ENCODE results near the gene ARHGEF28.

Gene ARHGEF28, protein sequence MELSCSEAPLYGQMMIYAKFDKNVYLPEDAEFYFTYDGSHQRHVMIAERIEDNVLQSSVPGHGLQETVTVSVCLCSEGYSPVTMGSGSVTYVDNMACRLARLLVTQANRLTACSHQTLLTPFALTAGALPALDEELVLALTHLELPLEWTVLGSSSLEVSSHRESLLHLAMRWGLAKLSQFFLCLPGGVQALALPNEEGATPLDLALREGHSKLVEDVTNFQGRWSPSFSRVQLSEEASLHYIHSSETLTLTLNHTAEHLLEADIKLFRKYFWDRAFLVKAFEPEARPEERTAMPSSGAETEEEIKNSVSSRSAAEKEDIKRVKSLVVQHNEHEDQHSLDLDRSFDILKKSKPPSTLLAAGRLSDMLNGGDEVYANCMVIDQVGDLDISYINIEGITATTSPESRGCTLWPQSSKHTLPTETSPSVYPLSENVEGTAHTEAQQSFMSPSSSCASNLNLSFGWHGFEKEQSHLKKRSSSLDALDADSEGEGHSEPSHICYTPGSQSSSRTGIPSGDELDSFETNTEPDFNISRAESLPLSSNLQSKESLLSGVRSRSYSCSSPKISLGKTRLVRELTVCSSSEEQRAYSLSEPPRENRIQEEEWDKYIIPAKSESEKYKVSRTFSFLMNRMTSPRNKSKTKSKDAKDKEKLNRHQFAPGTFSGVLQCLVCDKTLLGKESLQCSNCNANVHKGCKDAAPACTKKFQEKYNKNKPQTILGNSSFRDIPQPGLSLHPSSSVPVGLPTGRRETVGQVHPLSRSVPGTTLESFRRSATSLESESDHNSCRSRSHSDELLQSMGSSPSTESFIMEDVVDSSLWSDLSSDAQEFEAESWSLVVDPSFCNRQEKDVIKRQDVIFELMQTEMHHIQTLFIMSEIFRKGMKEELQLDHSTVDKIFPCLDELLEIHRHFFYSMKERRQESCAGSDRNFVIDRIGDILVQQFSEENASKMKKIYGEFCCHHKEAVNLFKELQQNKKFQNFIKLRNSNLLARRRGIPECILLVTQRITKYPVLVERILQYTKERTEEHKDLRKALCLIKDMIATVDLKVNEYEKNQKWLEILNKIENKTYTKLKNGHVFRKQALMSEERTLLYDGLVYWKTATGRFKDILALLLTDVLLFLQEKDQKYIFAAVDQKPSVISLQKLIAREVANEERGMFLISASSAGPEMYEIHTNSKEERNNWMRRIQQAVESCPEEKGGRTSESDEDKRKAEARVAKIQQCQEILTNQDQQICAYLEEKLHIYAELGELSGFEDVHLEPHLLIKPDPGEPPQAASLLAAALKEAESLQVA (N-terminal part only)

DNA sequence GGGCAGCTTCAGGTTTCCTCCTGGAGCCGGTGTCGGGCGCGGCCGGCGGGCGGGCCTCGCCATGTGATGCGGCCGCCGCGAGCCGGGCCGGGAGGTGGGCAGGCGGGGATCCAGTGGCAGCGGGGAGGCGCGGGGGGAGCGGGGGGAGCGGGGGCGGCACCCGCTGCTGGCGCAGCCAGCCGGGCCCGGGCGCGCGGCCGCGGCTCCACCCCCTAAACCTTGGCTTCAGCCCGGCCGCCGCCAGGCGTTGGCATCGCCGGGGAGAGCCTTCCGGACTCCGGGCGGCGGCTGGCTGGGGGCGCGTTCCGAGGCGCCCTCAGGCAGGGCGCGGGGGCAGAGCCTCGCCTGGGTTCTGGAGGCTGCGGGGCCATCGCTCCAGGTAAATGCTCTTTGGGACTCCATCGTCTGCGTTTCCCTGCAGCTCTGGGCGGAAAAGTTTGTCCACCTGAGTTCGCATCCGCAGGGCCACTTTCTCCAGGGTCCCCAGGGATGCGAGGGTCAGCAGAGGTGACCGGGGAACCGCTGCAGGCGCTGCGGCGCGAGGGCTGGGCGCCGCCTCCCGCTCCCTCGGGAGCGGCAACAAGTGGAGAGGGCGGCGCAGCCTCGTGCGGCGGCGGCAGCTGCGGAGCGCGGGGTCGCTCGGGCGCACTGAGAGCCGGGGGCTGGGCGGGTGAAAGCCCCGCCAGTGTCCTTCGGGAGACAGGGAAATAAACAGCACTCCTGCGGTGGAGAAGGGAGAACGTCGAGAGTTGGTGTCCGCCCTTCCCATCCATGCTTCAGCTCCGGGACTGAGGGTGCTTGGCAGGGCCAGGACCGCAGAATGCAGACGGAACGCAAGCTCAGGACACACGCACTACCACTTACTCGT lies at the start of gene ARHGEF28:
Gene ARHGEF28 (plus strand): TSS at position 253 of the 868 bp plus-strand sequence. CDS start 58,656 bp downstream, outside the sequence.
- Histone ChIP-seq H3K36me3 (ENCODE audit: control insufficient read depth, insufficient read depth, low read length) (no peaks in the 10 kb centered on the region), H3K27me3 (replicated peaks; ENCODE audit: control insufficient read depth, insufficient read depth, low read length) (no peaks in the 10 kb centered on the region; the same call in 1 of the 2 replicates), H3K4me3 (replicated peaks; ENCODE audit: low read depth, low read length) (peak within 1 kb of the TSS; percentile 63)
- TF ChIP-seq, protein P1, sequence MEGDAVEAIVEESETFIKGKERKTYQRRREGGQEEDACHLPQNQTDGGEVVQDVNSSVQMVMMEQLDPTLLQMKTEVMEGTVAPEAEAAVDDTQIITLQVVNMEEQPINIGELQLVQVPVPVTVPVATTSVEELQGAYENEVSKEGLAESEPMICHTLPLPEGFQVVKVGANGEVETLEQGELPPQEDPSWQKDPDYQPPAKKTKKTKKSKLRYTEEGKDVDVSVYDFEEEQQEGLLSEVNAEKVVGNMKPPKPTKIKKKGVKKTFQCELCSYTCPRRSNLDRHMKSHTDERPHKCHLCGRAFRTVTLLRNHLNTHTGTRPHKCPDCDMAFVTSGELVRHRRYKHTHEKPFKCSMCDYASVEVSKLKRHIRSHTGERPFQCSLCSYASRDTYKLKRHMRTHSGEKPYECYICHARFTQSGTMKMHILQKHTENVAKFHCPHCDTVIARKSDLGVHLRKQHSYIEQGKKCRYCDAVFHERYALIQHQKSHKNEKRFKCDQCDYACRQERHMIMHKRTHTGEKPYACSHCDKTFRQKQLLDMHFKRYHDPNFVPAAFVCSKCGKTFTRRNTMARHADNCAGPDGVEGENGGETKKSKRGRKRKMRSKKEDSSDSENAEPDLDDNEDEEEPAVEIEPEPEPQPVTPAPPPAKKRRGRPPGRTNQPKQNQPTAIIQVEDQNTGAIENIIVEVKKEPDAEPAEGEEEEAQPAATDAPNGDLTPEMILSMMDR (IDR thresholded peaks at IDR 0.05; ENCODE audit: insufficient read depth, low read length, poor library complexity, severe bottlenecking): no peak
- peak; percentile 42 for DNase-seq (ENCODE audit: extremely low read depth, insufficient read length)

DNA sequence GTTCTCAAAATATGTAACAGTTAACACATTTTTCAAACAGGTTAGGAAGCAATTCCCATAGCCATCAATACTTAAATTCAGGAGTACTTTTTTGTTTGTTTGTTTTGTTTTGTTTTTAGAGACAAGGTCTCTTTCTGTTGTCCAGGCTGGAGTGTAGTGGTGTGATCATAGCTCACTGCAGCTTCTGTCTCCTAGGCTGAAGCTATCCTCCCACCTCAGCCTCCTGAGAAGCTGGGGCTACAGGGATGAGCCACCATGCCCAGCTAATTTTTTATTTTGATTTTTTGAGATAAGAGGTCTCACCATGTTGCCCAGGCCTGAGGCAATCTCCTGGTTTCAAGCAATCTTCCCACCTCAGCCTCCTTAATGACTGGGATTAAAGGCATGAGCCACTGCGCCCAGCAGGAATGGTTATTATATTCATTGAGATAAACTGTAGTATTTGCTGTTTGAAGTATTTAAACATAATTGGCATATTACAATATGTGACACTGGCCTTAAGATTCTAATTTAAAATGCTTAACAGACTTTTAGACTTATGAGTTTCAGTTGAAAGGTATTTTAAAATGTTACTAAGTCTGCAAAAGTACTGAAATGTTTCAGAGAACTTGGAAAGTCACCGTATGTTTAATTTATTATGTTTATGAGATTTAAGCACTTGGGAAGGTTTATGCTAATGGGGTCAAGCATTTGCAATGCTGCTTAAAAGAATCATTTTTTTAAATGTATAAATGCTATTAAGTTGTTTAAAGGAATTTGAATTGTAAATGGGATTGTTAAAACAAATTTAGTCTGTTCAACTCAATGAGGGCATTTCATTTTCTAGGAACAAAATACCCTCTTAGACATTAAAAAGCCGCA lies 43.5 kb upstream of the ARHGEF28 start:
- no peaks in the 10 kb centered on the region for H3K27me3 ChIP-seq (replicated peaks; ENCODE audit: control insufficient read depth, insufficient read depth, low read length)
- no peak for DNase-seq (ENCODE audit: extremely low read depth, insufficient read length)
- H3K36me3 ChIP-seq (ENCODE audit: control insufficient read depth, insufficient read depth, low read length): no peaks in the 10 kb centered on the region; the same call in none of the 2 replicates
- no peak overlapping the region for H3K4me3 ChIP-seq (replicated peaks; ENCODE audit: low read depth, low read length)
- TF ChIP-seq, protein P1 (IDR thresholded peaks at IDR 0.05; ENCODE audit: insufficient read depth, low read length, poor library complexity, severe bottlenecking): no peak

GRCh38 chr5:73587923-73588322 lies 38.1 kb upstream of the ARHGEF28 start:
- DNase-seq (ENCODE audit: extremely low read depth, insufficient read length): no peak
- no peaks in the 10 kb centered on the region for H3K27me3 ChIP-seq (replicated peaks; ENCODE audit: control insufficient read depth, insufficient read depth, low read length)
- H3K36me3 ChIP-seq (ENCODE audit: control insufficient read depth, insufficient read depth, low read length): no peaks in the 10 kb centered on the region; the same call in none of the 2 replicates
- no peak overlapping the region for H3K4me3 ChIP-seq (replicated peaks; ENCODE audit: low read depth, low read length)
- TF ChIP-seq, protein P1 (IDR thresholded peaks at IDR 0.05; ENCODE audit: insufficient read depth, low read length, poor library complexity, severe bottlenecking): no peak

- DNase-seq (ENCODE audit: extremely low read depth, insufficient read length): peak; percentile 15
- no peak overlapping the region for H3K4me3 ChIP-seq (replicated peaks; ENCODE audit: low read depth, low read length)
- H3K36me3 ChIP-seq (ENCODE audit: control insufficient read depth, insufficient read depth, low read length): no peaks in the 10 kb centered on the region
- no peaks in the 10 kb centered on the region for H3K27me3 ChIP-seq (replicated peaks; ENCODE audit: control insufficient read depth, insufficient read depth, low read length)
- TF ChIP-seq, protein P1 (IDR thresholded peaks at IDR 0.05; ENCODE audit: insufficient read depth, low read length, poor library complexity, severe bottlenecking): peak; percentile 53
These were observed 34.8 kb upstream of the ARHGEF28 start for GRCh38 chr5:73591102-73591695.

Measured in GM06990 (cell line).